ENCODE measurements around the gene LRRC28.
"Not testable (repeated sequence)": the region's sequence is repeated elsewhere in the genome, so short reads cannot be mapped to it uniquely, and the experiment has no call there.

Gene LRRC28

DNA sequence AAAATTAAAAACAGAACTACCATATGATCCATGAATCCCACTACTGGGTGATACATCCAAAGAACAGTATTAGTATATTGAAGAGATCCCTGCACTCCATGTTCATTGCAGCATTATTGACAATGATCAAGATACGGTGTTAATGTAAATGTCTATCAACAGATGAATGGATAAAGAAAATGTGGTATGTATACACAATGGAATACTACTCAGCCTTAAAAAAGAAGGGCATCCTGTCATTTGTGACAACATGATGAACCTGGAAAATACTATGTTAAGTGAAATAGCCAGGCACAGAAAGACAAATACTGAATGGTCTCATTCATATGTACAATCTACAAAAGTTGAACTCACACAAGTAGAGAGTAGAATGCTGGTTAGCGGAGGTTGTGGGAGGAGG lies 18.5 kb upstream of the LRRC28 start:
- H3K9me3 ChIP-seq (ENCODE audit: control insufficient read depth, low read length) = no peaks in the 10 kb centered on the region
- H3K4me3 ChIP-seq (ENCODE audit: low read depth, low read length) = no peak overlapping the region
- H3K4me2 ChIP-seq (ENCODE audit: low read length) = no peak overlapping the region
- no peaks in the 10 kb centered on the region for H3K79me2 ChIP-seq
- no peak overlapping the region for H2AFZ ChIP-seq
- no peaks in the 10 kb centered on the region for H3K36me3 ChIP-seq (ENCODE audit: control insufficient read depth, insufficient read depth, low read length)
- H3K9ac ChIP-seq = no peak overlapping the region
- H3K27ac ChIP-seq = no peak overlapping the region
- TF ChIP-seq, protein P1, sequence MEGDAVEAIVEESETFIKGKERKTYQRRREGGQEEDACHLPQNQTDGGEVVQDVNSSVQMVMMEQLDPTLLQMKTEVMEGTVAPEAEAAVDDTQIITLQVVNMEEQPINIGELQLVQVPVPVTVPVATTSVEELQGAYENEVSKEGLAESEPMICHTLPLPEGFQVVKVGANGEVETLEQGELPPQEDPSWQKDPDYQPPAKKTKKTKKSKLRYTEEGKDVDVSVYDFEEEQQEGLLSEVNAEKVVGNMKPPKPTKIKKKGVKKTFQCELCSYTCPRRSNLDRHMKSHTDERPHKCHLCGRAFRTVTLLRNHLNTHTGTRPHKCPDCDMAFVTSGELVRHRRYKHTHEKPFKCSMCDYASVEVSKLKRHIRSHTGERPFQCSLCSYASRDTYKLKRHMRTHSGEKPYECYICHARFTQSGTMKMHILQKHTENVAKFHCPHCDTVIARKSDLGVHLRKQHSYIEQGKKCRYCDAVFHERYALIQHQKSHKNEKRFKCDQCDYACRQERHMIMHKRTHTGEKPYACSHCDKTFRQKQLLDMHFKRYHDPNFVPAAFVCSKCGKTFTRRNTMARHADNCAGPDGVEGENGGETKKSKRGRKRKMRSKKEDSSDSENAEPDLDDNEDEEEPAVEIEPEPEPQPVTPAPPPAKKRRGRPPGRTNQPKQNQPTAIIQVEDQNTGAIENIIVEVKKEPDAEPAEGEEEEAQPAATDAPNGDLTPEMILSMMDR (IDR thresholded peaks at IDR 0.05) = no peak
- no peaks in the 10 kb centered on the region for H3K4me1 ChIP-seq
- no peaks in the 10 kb centered on the region for H3K27me3 ChIP-seq (ENCODE audit: control insufficient read depth, insufficient read depth, low read length)

DNA sequence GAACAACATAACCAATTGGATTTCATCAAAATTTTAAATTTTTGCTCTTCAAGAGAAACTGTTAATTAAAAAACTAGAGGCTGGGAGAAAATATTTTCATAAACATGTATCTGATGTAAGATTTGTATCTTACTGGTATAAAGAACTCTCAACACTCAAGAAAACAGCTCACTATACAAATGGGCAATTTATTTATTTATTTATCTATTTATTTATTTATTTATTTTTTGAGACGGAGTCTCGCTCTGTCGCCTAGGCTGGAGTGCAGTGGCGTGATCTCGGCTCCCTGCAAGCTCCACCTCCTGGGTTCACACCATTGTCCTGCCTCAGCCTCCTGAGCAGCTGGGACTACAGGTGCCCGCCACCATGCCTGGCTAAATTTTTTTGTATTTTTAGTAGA lies 17.1 kb upstream of the LRRC28 start:
- H3K27ac ChIP-seq; H3K36me3 ChIP-seq (ENCODE audit: control insufficient read depth, insufficient read depth, low read length); H3K4me3 ChIP-seq (ENCODE audit: low read depth, low read length); H3K79me2 ChIP-seq; H3K9me3 ChIP-seq (ENCODE audit: control insufficient read depth, low read length); H3K27me3 ChIP-seq (ENCODE audit: control insufficient read depth, insufficient read depth, low read length); H2AFZ ChIP-seq; H3K4me1 ChIP-seq; H3K9ac ChIP-seq; H3K4me2 ChIP-seq (ENCODE audit: low read length): not testable (repeated sequence)

DNA sequence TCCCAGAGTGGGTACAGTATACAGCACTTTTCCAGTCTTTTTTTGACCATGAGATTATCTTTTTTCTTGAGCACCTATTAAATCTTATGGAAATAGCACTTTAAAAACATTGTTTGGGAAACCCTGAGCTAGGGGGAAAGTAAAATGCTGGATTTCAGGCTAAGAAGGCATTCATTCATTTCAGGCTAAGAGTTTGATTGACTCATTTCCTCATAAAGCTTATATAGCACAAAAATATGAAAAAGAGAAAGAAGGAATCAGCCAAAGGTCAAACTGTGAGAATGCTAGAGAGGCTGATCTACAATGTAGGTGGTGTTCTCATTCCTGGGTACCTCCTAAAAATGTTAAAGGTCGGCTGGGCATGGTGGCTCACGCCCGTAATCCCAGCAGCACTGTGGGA lies 12.4 kb upstream of the LRRC28 start:
- TF ChIP-seq, protein P1 (IDR thresholded peaks at IDR 0.05) = no peak
- Histone ChIP-seq H3K36me3 (ENCODE audit: control insufficient read depth, insufficient read depth, low read length) (no peaks in the 10 kb centered on the region), H3K27ac (no peak overlapping the region)

DNA sequence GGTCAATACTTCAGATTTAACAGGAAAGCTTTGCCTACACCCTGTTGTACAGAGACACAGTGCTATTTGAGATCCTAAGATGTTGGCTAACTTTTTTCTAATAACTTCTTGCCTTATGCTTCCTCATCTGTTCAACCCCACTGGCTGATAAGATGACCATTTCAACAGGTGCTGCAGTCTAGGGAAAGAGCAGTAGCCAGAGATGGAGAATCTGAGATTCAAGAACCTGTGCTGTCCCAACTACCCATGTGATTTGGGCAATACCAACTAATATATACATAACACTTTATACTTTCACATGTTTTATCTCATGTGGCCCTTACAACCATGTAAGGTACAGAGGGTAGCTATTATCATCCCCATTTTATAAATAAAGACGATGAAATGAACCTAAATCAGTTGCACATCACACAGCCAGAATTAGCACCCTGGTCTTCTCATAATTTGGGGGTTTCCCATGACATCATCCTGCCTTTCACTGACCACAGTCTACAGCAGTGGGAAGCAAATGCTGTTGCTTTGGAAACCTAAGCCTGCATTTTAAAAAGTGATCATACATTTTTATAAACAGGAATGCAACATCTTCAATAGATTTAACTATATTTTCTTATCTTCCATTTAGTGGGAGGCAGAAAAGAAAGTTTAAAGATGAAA lies 11.6 kb upstream of the LRRC28 start:
- Histone ChIP-seq H3K4me3 (ENCODE audit: low read depth, low read length) (no peak overlapping the region), H3K4me2 (ENCODE audit: low read length) (no peak overlapping the region), H3K9me3 (ENCODE audit: control insufficient read depth, low read length) (no peaks in the 10 kb centered on the region), H3K4me1 (no peaks in the 10 kb centered on the region), H2AFZ (no peak overlapping the region), H3K27ac (no peak overlapping the region), H3K27me3 (ENCODE audit: control insufficient read depth, insufficient read depth, low read length) (no peaks in the 10 kb centered on the region), H3K36me3 (ENCODE audit: control insufficient read depth, insufficient read depth, low read length) (no peaks in the 10 kb centered on the region), H3K9ac (no peak overlapping the region), H3K79me2 (no peaks in the 10 kb centered on the region)
- TF ChIP-seq, protein P1 (IDR thresholded peaks at IDR 0.05) = no peak

More for the DNA sequence above, 12.4 kb upstream of the LRRC28 start:
- Histone ChIP-seq H3K9ac (no peak overlapping the region), H3K4me3 (ENCODE audit: low read depth, low read length) (no peak overlapping the region), H3K79me2 (no peaks in the 10 kb centered on the region), H3K4me1 (no peaks in the 10 kb centered on the region), H3K4me2 (ENCODE audit: low read length) (no peak overlapping the region), H3K9me3 (ENCODE audit: control insufficient read depth, low read length) (no peaks in the 10 kb centered on the region), H3K27me3 (ENCODE audit: control insufficient read depth, insufficient read depth, low read length) (no peaks in the 10 kb centered on the region), H2AFZ (no peak overlapping the region)

DNA sequence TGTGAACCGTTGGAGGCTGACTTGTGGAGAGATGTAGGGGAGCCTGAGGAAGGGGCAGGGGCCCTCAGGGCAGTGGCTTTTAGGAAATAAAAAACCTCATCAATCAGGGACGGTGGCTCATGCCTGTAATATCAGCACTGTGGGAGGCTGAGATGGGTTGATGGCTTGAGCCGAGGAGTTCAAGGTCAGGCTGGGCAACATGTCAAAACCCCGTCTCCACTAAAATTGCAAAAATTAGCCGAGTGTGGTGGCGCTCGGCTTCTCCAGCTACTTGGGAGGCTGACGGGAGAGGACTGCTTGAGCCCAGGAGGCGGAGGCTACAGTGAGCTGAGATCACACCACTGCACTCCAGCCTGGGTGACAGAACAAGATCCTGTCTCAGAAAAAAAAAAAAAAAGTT lies 9.5 kb upstream of the LRRC28 start:
- Histone ChIP-seq H3K36me3 (ENCODE audit: control insufficient read depth, insufficient read depth, low read length) (no peaks in the 10 kb centered on the region), H3K27ac (no peak overlapping the region), H3K9ac (no peak overlapping the region), H3K79me2 (no peaks in the 10 kb centered on the region), H3K4me3 (ENCODE audit: low read depth, low read length) (no peak overlapping the region), H2AFZ (no peak overlapping the region), H3K4me2 (ENCODE audit: low read length) (no peak overlapping the region), H3K9me3 (ENCODE audit: control insufficient read depth, low read length) (no peaks in the 10 kb centered on the region), H3K27me3 (ENCODE audit: control insufficient read depth, insufficient read depth, low read length) (no peaks in the 10 kb centered on the region), H3K4me1 (no peaks in the 10 kb centered on the region)
- TF ChIP-seq, protein P1 (IDR thresholded peaks at IDR 0.05) = no peak

Data from parathyroid adenoma (tissue), 2 donors.